ENCODE measurements around the gene BUB1. TPM values are rescaled to one million over a fixed set of nuclear protein-coding genes. Genes with fewer than 3 reads are reported as not detected.

The BUB1 gene
- total and polyA plus RNA-seq, 2 of the 8 experiments (the other 6 are each of a cell fraction or from before 2014, with no cell fraction given) = 48.4 to 113 TPM

DNA sequence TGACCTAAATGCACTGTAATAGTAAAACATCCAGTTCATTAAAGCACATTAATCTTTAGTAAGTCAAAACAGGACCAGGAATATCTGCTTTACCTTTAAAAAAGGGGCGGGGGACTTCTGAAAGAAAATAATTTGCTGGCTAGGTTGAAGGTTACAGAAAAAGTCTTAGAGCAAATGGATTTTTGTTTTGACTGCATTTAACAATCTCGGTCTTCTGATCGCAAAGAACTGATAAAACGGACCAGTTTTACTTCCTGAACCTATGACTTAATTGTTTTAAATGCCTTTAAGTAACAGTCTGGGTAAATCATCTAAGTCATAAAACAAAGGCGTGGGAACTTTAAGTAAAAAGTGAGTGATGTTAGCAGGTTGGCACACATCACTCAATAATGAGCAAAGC is 783 bp downstream of the BUB1 start:
- H3K23me2 ChIP-seq (ENCODE audit: low read depth, low read length) = peaks cover 10% of the 10 kb centered on the region
- no peak overlapping the region for H3K27ac ChIP-seq (ENCODE audit: low read depth, low read length)
- no peak overlapping the region for H3K56ac ChIP-seq (replicated peaks; ENCODE audit: insufficient read length, low read depth, low read length)
- H2BK120ac ChIP-seq (replicated peaks; ENCODE audit: low read depth, low read length) = no peak overlapping the region
- FAIRE-seq = no peak
- CTCF ChIA-PET (ENCODE audit: partially characterized antibody) = interaction anchor here (1.1 to 1.3 kb wide), 3 partner anchors 78 to 91 kb away, joined by 3 to 4 read pairs (median 3); no protein-coding TSS in a partner anchor
- no peak overlapping the region for H3K18ac ChIP-seq (ENCODE audit: extremely low read depth, low read length)
- peaks cover 5 to 9% of the 10 kb centered on the region in 2 experiments for H3K9me3 ChIP-seq (ENCODE audit: insufficient read depth in 2 of 2, low read depth in 1 of 2, low read length in 1 of 2)
- H3K79me2 ChIP-seq (ENCODE audit: control insufficient read depth in 1 of 2, insufficient read depth in 2 of 2, low read length in 2 of 2) = peaks cover 14 to 48% of the 10 kb centered on the region in 2 experiments; a peak in 3 of 4 replicates
- H3K4me2 ChIP-seq (ENCODE audit: insufficient read depth in 1 of 2, low read depth in 2 of 2, low read length in 2 of 2) = peak overlapping the region; percentile 91 to 95
- TF ChIP-seq TAF1 (IDR thresholded peaks at IDR 0.05; ENCODE audit: low read depth, low read length) (no peak), GABPA (IDR thresholded peaks at IDR 0.05; ENCODE audit: borderline replicate concordance, insufficient read depth, low read length) (no peak), JUN (IDR thresholded peaks at IDR 0.05; ENCODE audit: low read depth, low read length) (no peak)
- POLR2A ChIA-PET (ENCODE audit: partially characterized antibody) = interaction anchor here (1.2 to 4.6 kb wide), 6 partner anchors 12 to 59 kb away, joined by 3 to 49 read pairs (median 4); partner anchors contain the start of gene ACOXL
- peaks cover 10 to 22% (median 12%) of the 10 kb centered on the region in 4 experiments for H3K4me1 ChIP-seq (replicated peaks in 1 of 4; ENCODE audit: control insufficient read depth in 3 of 4, insufficient read depth in 4 of 4, low read length in 3 of 4)
- no peak overlapping the region; a peak in 1 of 7 replicates for H3K9ac ChIP-seq (replicated peaks in 1 of 4; ENCODE audit: extremely low read depth in 1 of 4, low read depth in 3 of 4, low read length in 3 of 4)
- DNase-seq (ENCODE audit: low read depth in 1 of 2, low spot score in 2 of 2) = no peak
- H4K8ac ChIP-seq (ENCODE audit: extremely low read depth, insufficient read depth, low read length) = no peak overlapping the region
- peaks cover 6 to 10% of the 10 kb centered on the region in 2 experiments for H4K20me1 ChIP-seq (replicated peaks in 1 of 2; ENCODE audit: control insufficient read depth in 1 of 2, insufficient read depth in 2 of 2, low read length in 2 of 2)
- H2BK20ac ChIP-seq (ENCODE audit: low read length) = no peak overlapping the region
- H3K4me3 ChIP-seq (ENCODE audit: extremely low read depth in 1 of 4, insufficient read depth in 2 of 4, low read depth in 3 of 4, low read length in 4 of 4) = peak overlapping the region; percentile 79 to 91 (median 81)
- H4K5ac ChIP-seq (ENCODE audit: insufficient read length, low read depth, low read length) = peak overlapping the region; percentile 57
- 35% methylated on average over 5 of the region's 5 CpGs; no CpG with 5 or more reads in 1 of the 2 experiments for WGBS, 2 experiments (ENCODE audit: extremely low coverage in 1 of 2, insufficient coverage in 1 of 2, insufficient read length in 1 of 2, insufficient replicate concordance in 2 of 2, low coverage in 1 of 2, low lambda C conversion rate in 2 of 2, missing lambda C conversion rate in 1 of 2)
- H3K27me3 ChIP-seq (replicated peaks in 1 of 4; ENCODE audit: control insufficient read depth in 3 of 4, extremely low read depth in 1 of 4, insufficient read depth in 3 of 4, low read length in 3 of 4) = peaks cover 0 to 3% (median 0%) of the 10 kb centered on the region in 4 experiments; a peak in 2 of 7 replicates
- H2AK5ac ChIP-seq (ENCODE audit: low read depth, low read length) = no peak overlapping the region
- H3K23ac ChIP-seq (ENCODE audit: insufficient read length) = no peak overlapping the region
- no peak overlapping the region for H2BK5ac ChIP-seq (ENCODE audit: low read depth, low read length)
- no peak overlapping the region for H3K14ac ChIP-seq (ENCODE audit: insufficient read length)
- H3K36me3 ChIP-seq (ENCODE audit: control insufficient read depth in 2 of 4, insufficient read depth in 4 of 4, low read length in 3 of 4) = peaks cover 6 to 26% (median 23%) of the 10 kb centered on the region in 4 experiments
- no peak overlapping the region for H3K4ac ChIP-seq (replicated peaks; ENCODE audit: insufficient read length, low read depth, low read length)
- peaks cover 4% of the 10 kb centered on the region; the same call in 1 of the 2 replicates for H3K79me1 ChIP-seq (ENCODE audit: low read depth, low read length)
- no peak overlapping the region for H2BK15ac ChIP-seq (ENCODE audit: low read length)
- H2AFZ ChIP-seq (ENCODE audit: low read length) = no peak overlapping the region
- H4K91ac ChIP-seq (replicated peaks; ENCODE audit: insufficient read length, low read length) = no peak overlapping the region
- H2BK12ac ChIP-seq (ENCODE audit: low read depth, low read length) = no peak overlapping the region
